ENCODE measurements around the gene RCSD1. TPM values are rescaled to one million over a fixed set of nuclear protein-coding genes. Genes with fewer than 3 reads are reported as not detected.

Gene RCSD1
- total and polyA plus RNA-seq, 10 of the 15 experiments (the other 5 are each of a cell fraction or from before 2014, with no cell fraction given): 11.4 to 78.3 (median 71.6) TPM

DNA sequence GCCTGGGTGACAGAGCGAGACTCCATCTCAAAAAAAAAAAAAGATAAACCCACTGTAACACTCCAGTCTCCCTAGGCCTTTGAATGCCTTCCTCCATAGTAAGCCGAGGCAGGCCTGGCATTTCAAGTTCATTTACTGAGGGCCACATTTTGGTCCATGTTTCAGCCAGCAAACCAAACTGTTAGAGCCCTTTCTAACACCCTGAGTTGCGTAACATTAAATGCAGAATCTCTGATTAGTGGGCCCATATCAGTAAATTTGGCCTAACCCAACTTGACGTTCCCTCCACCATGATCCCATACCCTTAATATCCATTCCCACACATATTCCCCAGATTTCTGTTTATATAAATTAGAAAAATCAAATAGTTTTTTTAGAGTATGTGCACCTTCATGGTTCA lies 104.2 kb downstream of the RCSD1 start:
- no peak overlapping the region for H3K4me2 ChIP-seq (ENCODE audit: control insufficient read depth, insufficient read depth)
- intact Hi-C loops (cut with micrococcal nuclease; ENCODE audit: unreplicated experiment) (no loop called here), in situ Hi-C loops (cut with MboI) (no loop called here)
- peaks cover 1% of the 10 kb centered on the region; the same call in 1 of the 3 replicates for H3K9me3 ChIP-seq (replicated peaks; ENCODE audit: control insufficient read depth, insufficient read depth, low read length)
- DNase-seq (ENCODE audit: low read depth, low spot score) (no peak), ATAC-seq (no peak), FAIRE-seq (no peak)
- TF ChIP-seq MYC (IDR thresholded peaks at IDR 0.05; ENCODE audit: insufficient read depth, insufficient read length, insufficient replicate concordance, low read length, severe bottlenecking) (no peak), HDAC6 (IDR thresholded peaks at IDR 0.05; ENCODE audit: unreplicated experiment) (no peak), BMI1 (IDR thresholded peaks at IDR 0.05; ENCODE audit: borderline replicate concordance) (no peak), EP300 (IDR thresholded peaks at IDR 0.05; ENCODE audit: borderline replicate concordance in 1 of 2, control insufficient read depth in 1 of 2, low read depth in 2 of 2, low read length in 2 of 2) (no peak), TCF7 (IDR thresholded peaks at IDR 0.05; ENCODE audit: borderline replicate concordance) (no peak), ATF7 (IDR thresholded peaks at IDR 0.05; ENCODE audit: low read depth) (no peak), ZBED1 (IDR thresholded peaks at IDR 0.05; ENCODE audit: borderline replicate concordance) (no peak), IRF5 (IDR thresholded peaks at IDR 0.05; ENCODE audit: borderline replicate concordance) (no peak), RELA (IDR thresholded peaks at IDR 0.05; ENCODE audit: borderline replicate concordance, partially characterized antibody) (no peak), BACH1 (IDR thresholded peaks at IDR 0.05; ENCODE audit: borderline replicate concordance) (no peak), CREM (IDR thresholded peaks at IDR 0.05; ENCODE audit: low read depth) (no peak), JUNB (IDR thresholded peaks at IDR 0.05) (no peak), POU2F2 (IDR thresholded peaks at IDR 0.05; ENCODE audit: borderline replicate concordance, low read depth, low read length) (no peak)
- H3K4me3 ChIP-seq: no peak overlapping the region
- no peak overlapping the region for H2AFZ ChIP-seq (ENCODE audit: control insufficient read depth, low read depth, low read length)
- H3K27me3 ChIP-seq (replicated peaks in 1 of 2; ENCODE audit: control insufficient read depth in 2 of 2, insufficient read depth in 2 of 2, low read length in 1 of 2): no peaks in the 10 kb centered on the region
- no peak overlapping the region for H3K9ac ChIP-seq (ENCODE audit: control insufficient read depth, insufficient read depth, low read length)
- WGBS (ENCODE audit: insufficient coverage, insufficient replicate concordance, low lambda C conversion rate, missing lambda C conversion rate): 97% methylated on average over 3 of the region's 4 CpGs
- no peak overlapping the region for H3K27ac ChIP-seq (ENCODE audit: control insufficient read depth, insufficient read depth)
- ChIA-PET POLR2A (no interaction called here), RAD21 (ENCODE audit: unreplicated experiment) (no interaction called here), CTCF (interaction anchor here (1.0 kb wide), 1 partner anchor 19 kb away, joined by 3 read pairs; no protein-coding TSS in a partner anchor), SMC1A (ENCODE audit: uncharacterized antibody, unreplicated experiment) (no interaction called here)
- H3K36me3 ChIP-seq (ENCODE audit: control insufficient read depth in 2 of 2, insufficient read depth in 2 of 2, low read length in 1 of 2): peaks cover 2 to 5% of the 10 kb centered on the region in 2 experiments; a peak in 2 of 4 replicates
- peaks cover 20% of the 10 kb centered on the region for H3K79me2 ChIP-seq (ENCODE audit: control insufficient read depth, insufficient read depth, low read length)
- no TSS peak for BruUV-seq (replicated peaks)
- no peaks in the 10 kb centered on the region for H3K4me1 ChIP-seq (ENCODE audit: control insufficient read depth, insufficient read depth, low read length)
- no peaks in the 10 kb centered on the region for H4K20me1 ChIP-seq (ENCODE audit: control insufficient read depth, insufficient read depth)

All from GM12878 (cell line).